H1 (cell line): ENCODE measurements around the gene PARM1. TPM values are rescaled to one million over a fixed set of nuclear protein-coding genes. Genes with fewer than 3 reads are reported as not detected.

Source experiments
- CTCF ChIA-PET: fragments of 300-600 bp; sonication (Branson Sonifier 250); formaldehyde crosslinking; loops from one replicate; lab custom pipeline; 2021; ENCODE audit not compliant: partially characterized antibody; lab: Charles Lee
- POLR2A ChIA-PET: fragments of 300-600 bp; sonication (Branson Sonifier 250); formaldehyde crosslinking; loops from one replicate; lab custom pipeline; 2021; ENCODE audit warnings: inconsistent platforms; ENCODE audit not compliant: partially characterized antibody; lab: Charles Lee
- DNase-seq, 2 experiments: peaks; one replicate each; pipeline versions ENCODE4 v3.0.0 to v3.0.0-alpha.2; 2010 to 2022; ENCODE audit warnings: low spot score in 2 of 2, low read depth in 1 of 2, mixed read lengths in 1 of 2
- FAIRE-seq: peaks from 2 replicates; lab custom pipeline; 2011; peaks lifted over from hg19 to GRCh38; lab: Jason Lieb, UNC
- H2AFZ ChIP-seq: 2 replicates; pipeline ENCODE4 v1.8.1; 2012; ENCODE audit warnings: low read length, inconsistent platforms
- H2AK5ac ChIP-seq: 2 replicates; pipeline ENCODE4 v1.6.1; 2013; ENCODE audit warnings: low read depth, low read length
- H2BK120ac ChIP-seq: replicated peaks from 2 replicates; pipeline ENCODE3; 2013; ENCODE audit warnings: low read depth, low read length, inconsistent platforms
- H2BK12ac ChIP-seq: 2 replicates; pipeline ENCODE4 v1.6.1; 2013; ENCODE audit warnings: low read depth, low read length
- H2BK15ac ChIP-seq: 2 replicates; pipeline ENCODE4 v1.6.1; 2013; ENCODE audit warnings: low read length
- H2BK20ac ChIP-seq: 2 replicates; pipeline ENCODE4 v1.6.1; 2013; ENCODE audit warnings: low read length
- H2BK5ac ChIP-seq: 2 replicates; pipeline ENCODE4 v1.6.1; 2013; ENCODE audit warnings: low read depth, low read length
- H3K14ac ChIP-seq: 2 replicates; pipeline ENCODE4 v1.6.1; 2013; ENCODE audit warnings: inconsistent platforms; ENCODE audit not compliant: insufficient read length
- H3K18ac ChIP-seq: 2 replicates; pipeline ENCODE4 v1.6.1; 2013; ENCODE audit warnings: low read length; ENCODE audit errors: extremely low read depth
- H3K23ac ChIP-seq: 2 replicates; pipeline ENCODE4 v1.6.1; 2013; ENCODE audit warnings: inconsistent platforms; ENCODE audit not compliant: insufficient read length
- H3K23me2 ChIP-seq: 2 replicates; pipeline ENCODE4 v1.6.1; 2013; ENCODE audit warnings: low read depth, low read length
- H3K27ac ChIP-seq: 2 replicates; pipeline ENCODE4 v1.6.1; 2011; ENCODE audit warnings: low read depth, low read length, inconsistent platforms
- H3K27me3 ChIP-seq, 4 experiments: replicated peaks in 1 of 4; 1 replicate in 1 of 4; 2 replicates in 3 of 4; pipeline versions ENCODE4 v1.6.1 to v1.8.1; 2011 to 2013; ENCODE audit warnings: low read length in 3 of 4, mild to moderate bottlenecking in 3 of 4, inconsistent platforms in 2 of 4, mixed read lengths in 2 of 4, moderate library complexity in 1 of 4; ENCODE audit not compliant: control insufficient read depth in 3 of 4, insufficient read depth in 3 of 4; ENCODE audit errors: extremely low read depth in 1 of 4
- H3K36me3 ChIP-seq, 4 experiments: 2 replicates each; pipeline versions ENCODE4 v1.6.1 to v1.8.1; 2011 to 2013; ENCODE audit warnings: mild to moderate bottlenecking in 4 of 4, low read length in 3 of 4, moderate library complexity in 2 of 4, control low read depth in 1 of 4, inconsistent platforms in 1 of 4; ENCODE audit not compliant: insufficient read depth in 4 of 4, control insufficient read depth in 2 of 4
- H3K4ac ChIP-seq: replicated peaks from 2 replicates; pipeline ENCODE3; 2013; ENCODE audit warnings: low read length, low read depth, mixed read lengths, inconsistent platforms; ENCODE audit not compliant: insufficient read length
- H3K4me1 ChIP-seq, 4 experiments: replicated peaks in 1 of 4; 1 replicate in 1 of 4; 2 replicates in 3 of 4; pipeline versions ENCODE4 v1.6.1 to v1.8.1; 2011 to 2013; ENCODE audit warnings: low read length in 3 of 4, inconsistent platforms in 2 of 4, mixed read lengths in 1 of 4; ENCODE audit not compliant: insufficient read depth in 4 of 4, control insufficient read depth in 3 of 4
- H3K4me2 ChIP-seq, 2 experiments: 2 replicates each; pipeline versions ENCODE4 v1.6.1 to v1.8.1; 2011 to 2013; ENCODE audit warnings: low read depth in 2 of 2, low read length in 2 of 2, control low read depth in 1 of 2, inconsistent platforms in 1 of 2, mild to moderate bottlenecking in 1 of 2; ENCODE audit not compliant: insufficient read depth in 1 of 2
- H3K4me3 ChIP-seq, 4 experiments: fragments of 200-600, 300-600 bp in 1 of 4; sonication (generic), shearing (Covaris generic), sonication (Bioruptor Twin) in 1 of 4; 2 replicates each; pipeline versions ENCODE4 v1.5.1 to v1.8.1; 2011 to 2016; ENCODE audit warnings: low read length in 4 of 4, low read depth in 3 of 4, control low read depth in 2 of 4, inconsistent platforms in 2 of 4, mild to moderate bottlenecking in 2 of 4, mixed read lengths in 1 of 4, moderate library complexity in 1 of 4; ENCODE audit not compliant: insufficient read depth in 2 of 4; ENCODE audit errors: extremely low read depth in 1 of 4
- H3K56ac ChIP-seq: replicated peaks from 2 replicates; pipeline ENCODE3; 2013; ENCODE audit warnings: low read depth, mild to moderate bottlenecking, mixed read lengths, low read length, inconsistent platforms; ENCODE audit not compliant: insufficient read length
- H3K79me1 ChIP-seq: 2 replicates; pipeline ENCODE4 v1.6.1; 2013; ENCODE audit warnings: low read depth, low read length, control low read depth
- H3K79me2 ChIP-seq, 2 experiments: 2 replicates each; pipeline versions ENCODE4 v1.6.1 to v1.8.1; 2012 to 2013; ENCODE audit warnings: low read length in 2 of 2, mild to moderate bottlenecking in 2 of 2, inconsistent platforms in 1 of 2; ENCODE audit not compliant: insufficient read depth in 2 of 2, control insufficient read depth in 1 of 2
- H3K9ac ChIP-seq, 4 experiments: replicated peaks in 1 of 4; 1 replicate in 1 of 4; 2 replicates in 3 of 4; pipeline versions ENCODE4 v1.6.1 to v1.8.1; 2011 to 2013; ENCODE audit warnings: low read depth in 3 of 4, low read length in 3 of 4, control low read depth in 2 of 4, mild to moderate bottlenecking in 2 of 4, moderate library complexity in 2 of 4, inconsistent platforms in 1 of 4; ENCODE audit errors: extremely low read depth in 1 of 4
- H3K9me3 ChIP-seq, 2 experiments: 2 replicates each; pipeline versions ENCODE4 v1.6.1 to v1.8.1; 2012 to 2013; ENCODE audit warnings: mild to moderate bottlenecking in 2 of 2, moderate library complexity in 2 of 2, control low read depth in 1 of 2, inconsistent platforms in 1 of 2, low read depth in 1 of 2, low read length in 1 of 2, mixed read lengths in 1 of 2; ENCODE audit not compliant: insufficient read depth in 2 of 2
- H4K20me1 ChIP-seq, 2 experiments: replicated peaks in 1 of 2; 2 replicates each; pipeline versions ENCODE3 to v1.8.1; 2011 to 2013; ENCODE audit warnings: inconsistent platforms in 2 of 2, low read length in 2 of 2, mild to moderate bottlenecking in 1 of 2; ENCODE audit not compliant: insufficient read depth in 2 of 2, control insufficient read depth in 1 of 2
- H4K5ac ChIP-seq: 2 replicates; pipeline ENCODE4 v1.6.1; 2013; ENCODE audit warnings: low read length, low read depth, mixed read lengths, inconsistent platforms; ENCODE audit not compliant: insufficient read length
- H4K8ac ChIP-seq: 2 replicates; pipeline ENCODE4 v1.8.0; 2013; ENCODE audit warnings: mild to moderate bottlenecking, moderate library complexity, low read length, inconsistent platforms; ENCODE audit not compliant: insufficient read depth; ENCODE audit errors: extremely low read depth
- H4K91ac ChIP-seq: replicated peaks from 2 replicates; pipeline ENCODE3; 2013; ENCODE audit warnings: low read length, mixed read lengths, inconsistent platforms; ENCODE audit not compliant: insufficient read length
- ATF3 ChIP-seq: IDR thresholded peaks from 2 replicates; pipeline ENCODE4 v1.6.1; 2011; ENCODE audit warnings: low read depth, mild to moderate bottlenecking, low read length; ENCODE audit not compliant: insufficient read depth
- BACH1 ChIP-seq: IDR thresholded peaks from 2 replicates; pipeline ENCODE4 v1.6.1; 2012; ENCODE audit warnings: low read length, improper control_type of control experiment
- FOSL1 ChIP-seq: IDR thresholded peaks from 2 replicates; pipeline ENCODE4 v1.6.1; 2011; ENCODE audit warnings: mild to moderate bottlenecking, low read depth, low read length, moderate library complexity; ENCODE audit not compliant: insufficient read depth
- HDAC6 ChIP-seq: IDR thresholded peaks from one replicate; pipeline ENCODE4 v1.7.1; 2012; ENCODE audit warnings: low read depth, mild to moderate bottlenecking, inconsistent platforms, low read length, moderate library complexity
- KDM1A ChIP-seq: fragments of 200-600, 300-600 bp; sonication (generic); IDR thresholded peaks from 2 replicates; pipeline ENCODE4 v1.7.1; 2016; ENCODE audit warnings: mild to moderate bottlenecking, low read length, borderline replicate concordance
- KDM4A ChIP-seq: IDR thresholded peaks from one replicate; pipeline ENCODE4 v1.7.1; 2012; ENCODE audit warnings: low read depth, mild to moderate bottlenecking, moderate library complexity, low read length, inconsistent platforms; ENCODE audit not compliant: severe bottlenecking
- MAX ChIP-seq: IDR thresholded peaks from 2 replicates; pipeline ENCODE4 v1.6.1; 2012; ENCODE audit warnings: inconsistent platforms
- PHF8 ChIP-seq: fragments of 200-600 bp; sonication (generic); conservative IDR thresholded peaks from 2 replicates; pipeline ENCODE4 v1.7.1; 2012; ENCODE audit warnings: low read depth, mild to moderate bottlenecking, inconsistent platforms, low read length, moderate library complexity
- POU5F1 ChIP-seq: IDR thresholded peaks from 2 replicates; pipeline ENCODE4 v1.6.1; 2011; ENCODE audit warnings: low read depth, mild to moderate bottlenecking, low read length, moderate library complexity
- RBBP5 ChIP-seq: IDR thresholded peaks from 2 replicates; pipeline ENCODE4 v1.7.1; 2012; ENCODE audit warnings: low read depth, mild to moderate bottlenecking, inconsistent platforms, low read length, moderate library complexity, borderline replicate concordance
- SIN3A ChIP-seq, 2 experiments: IDR thresholded peaks in 1 of 2; conservative IDR thresholded peaks in 1 of 2; 2 replicates each; pipeline ENCODE4 v1.6.1; 2011 to 2012; ENCODE audit warnings: low read length in 2 of 2, improper control_type of control experiment in 1 of 2, low read depth in 1 of 2, mild to moderate bottlenecking in 1 of 2
- SUZ12 ChIP-seq: fragments of 200-600 bp; sonication (generic); IDR thresholded peaks from 2 replicates; pipeline ENCODE4 v1.6.1; 2012; ENCODE audit warnings: mild to moderate bottlenecking, inconsistent platforms, low read length, moderate library complexity, mixed read lengths
- TEAD4 ChIP-seq: IDR thresholded peaks from 2 replicates; pipeline ENCODE4 v1.6.1; 2012; ENCODE audit warnings: low read depth, low read length, inconsistent platforms, mixed read lengths
- WGBS, 2 experiments: shearing (Covaris generic) in 1 of 2; methylation state at CpG; one replicate each; pipeline versions ENCODE4 v1.1.6 to v1.1.7; 2013 to 2015; ENCODE audit warnings: low lambda C conversion rate in 2 of 2, mixed read lengths in 2 of 2, inconsistent platforms in 1 of 2, low coverage in 1 of 2, missing lambda C conversion rate in 1 of 2; ENCODE audit not compliant: insufficient replicate concordance in 2 of 2, insufficient coverage in 1 of 2, insufficient read length in 1 of 2; ENCODE audit errors: extremely low coverage in 1 of 2, missing lambda C conversion rate in 1 of 2; 5-methylcytosine and 5-hydroxymethylcytosine counted together
- polyA plus RNA-seq, 7 experiments: library from polyadenylated mRNA; depleted of rRNA in 3 of 7; stranded (reverse) in 5 of 7; unstranded in 2 of 7; fragments of >200 nt in 5 of 7; fragments of 200-250 nt in 2 of 7; gene quantifications; 1 replicate in 5 of 7; 2 replicates in 1 of 7; 4 replicates in 1 of 7; pipeline versions ENCODE4 v1.2.1 to v1.2.3, GENCODE V29; 2011 to 2013; ENCODE audit warnings: missing spikeins in 2 of 7, mixed read lengths in 2 of 7
- total RNA-seq: library from RNA; stranded (reverse); fragmentation: NEBNext Ultra II Directional; extraction: Animal tissue kit (Norgen Biotek cat#: 25700); gene quantifications from 2 replicates; pipeline ENCODE4 v1.2.1, GENCODE V29; 2021

PARM1 gene
- total and polyA plus RNA-seq, 2 of the 8 experiments (the other 6 are each of a cell fraction or from before 2014, with no cell fraction given), result 2.0 to 5.3 TPM

- Histone ChIP-seq H3K79me1 (no peaks in the 10 kb centered on the region), H3K18ac (no peak overlapping the region), H4K5ac (no peak overlapping the region), H3K27ac (no peak overlapping the region), H3K36me3 (no peaks in the 10 kb centered on the region), H3K79me2 (no peaks in the 10 kb centered on the region), H2AFZ (no peak overlapping the region), H4K8ac (no peak overlapping the region), H2BK20ac (no peak overlapping the region), H4K20me1 (no peaks in the 10 kb centered on the region), H3K4me3 (no peak overlapping the region), H4K91ac (no peak overlapping the region), H2AK5ac (no peak overlapping the region), H3K4ac (no peak overlapping the region), H2BK15ac (no peak overlapping the region), H3K23ac (no peak overlapping the region), H3K14ac (no peak overlapping the region), H3K56ac (no peak overlapping the region), H2BK5ac (no peak overlapping the region), H3K9me3 (no peaks in the 10 kb centered on the region), H3K4me1 (no peaks in the 10 kb centered on the region), H3K27me3 (no peaks in the 10 kb centered on the region), H2BK12ac (no peak overlapping the region), H2BK120ac (no peak overlapping the region), H3K4me2 (no peak overlapping the region), H3K23me2 (no peaks in the 10 kb centered on the region; the same call in 1 of the 2 replicates), H3K9ac (no peak overlapping the region)
- 93% methylated on average over 2 of the region's 2 CpGs; no CpG with 5 or more reads in 1 of the 2 experiments for WGBS, 2 experiments
- DNase-seq, result no peak
- TF ChIP-seq SUZ12 (no peak), BACH1 (no peak), SIN3A (conservative IDR thresholded peaks at IDR 0.05 in 1 of 2, IDR thresholded peaks at IDR 0.05 in 1 of 2; ENCODE audit: low read depth in 1 of 2, low read length in 2 of 2) (no peak), HDAC6 (no peak), TEAD4 (no peak), ATF3 (no peak), FOSL1 (no peak), POU5F1 (no peak), KDM4A (no peak), PHF8 (no peak), RBBP5 (no peak), KDM1A (no peak), MAX (no peak)
- POLR2A ChIA-PET, result no interaction called here
- CTCF ChIA-PET, result no interaction called here
- no peak for FAIRE-seq
These were observed 82.7 kb downstream of the PARM1 start for GRCh38 chr4:75015627-75016026.
